D341Med (cell line): ENCODE data around the gene PYGB.

Source experiments
- DNase-seq: peaks from one replicate; pipeline ENCODE4 v3.0.0; 2012; ENCODE audit warnings: low spot score

Gene PYGB

GRCh38 chr20:25271486-25272222, 23.8 kb downstream of the PYGB start:
- DNase-seq, result no peak

GRCh38 chr20:25272223-25273000, 24.5 kb downstream of the PYGB start:
- DNase-seq, result no peak

- peak; percentile 65 for DNase-seq
Measured at GRCh38 chr20:25273046-25273445, 25.2 kb downstream of the PYGB start.

GRCh38 chr20:25273541-25274358, 25.9 kb downstream of the PYGB start:
- peak; percentile 78 for DNase-seq

- DNase-seq, result no peak
Measured at GRCh38 chr20:25274481-25274880, 26.6 kb downstream of the PYGB start.

GRCh38 chr20:25274891-25275812, 27.3 kb downstream of the PYGB start:
- DNase-seq, result no peak

- no peak for DNase-seq
Measured at GRCh38 chr20:25275813-25276532, 28.1 kb downstream of the PYGB start.

- DNase-seq, result no peak
Measured at GRCh38 chr20:25276533-25277050, 28.7 kb downstream of the PYGB start.

- no peak for DNase-seq
Measured at GRCh38 chr20:25277051-25277801, 29.3 kb downstream of the PYGB start.

- DNase-seq, result no peak
Measured at GRCh38 chr20:25277941-25278521, 30.1 kb downstream of the PYGB start.

- no peak for DNase-seq
Measured at GRCh38 chr20:25278636-25279361, 30.9 kb downstream of the PYGB start.

- no peak for DNase-seq
Measured at GRCh38 chr20:25279403-25279802, 31.5 kb downstream of the PYGB start.

GRCh38 chr20:25280051-25280573, 32.2 kb downstream of the PYGB start:
- DNase-seq, result no peak

GRCh38 chr20:25280574-25281535, 33.0 kb downstream of the PYGB start:
- DNase-seq, result no peak

- no peak for DNase-seq
Measured at GRCh38 chr20:25281541-25281991, 33.7 kb downstream of the PYGB start.

- no peak for DNase-seq
Measured at GRCh38 chr20:25282034-25282781, 34.3 kb downstream of the PYGB start.
